HepG2 (cell line): ENCODE results near the gene BCCIP. TPM values are rescaled to one million over a fixed set of nuclear protein-coding genes. Genes with fewer than 3 reads are reported as not detected.

Experiments used
- FIP1L1 ChIP-seq: fragments of 200-400 bp; formaldehyde crosslinking; IDR thresholded peaks from 2 replicates; pipeline ENCODE4 v1.6.1; 2018; ENCODE audit warnings: low read depth, mild to moderate bottlenecking, low read length, moderate library complexity, borderline replicate concordance; ENCODE audit not compliant: insufficient read depth
- FOXK1 ChIP-seq: sonication (generic); formaldehyde crosslinking; IDR thresholded peaks from 2 replicates; pipeline ENCODE4 v1.4.0; 2020; ENCODE audit warnings: low read depth, missing genetic modification reagents, borderline replicate concordance
- KIAA2018 ChIP-seq: sonication (generic); formaldehyde crosslinking; IDR thresholded peaks from 2 replicates; pipeline ENCODE4 v1.5.0; 2020; ENCODE audit warnings: mild to moderate bottlenecking, missing genetic modification reagents, borderline replicate concordance
- LBX2 ChIP-seq: sonication (generic); formaldehyde crosslinking; IDR thresholded peaks from 2 replicates; pipeline ENCODE4 v1.5.0; 2020; ENCODE audit warnings: missing genetic modification reagents, mild to moderate bottlenecking, borderline replicate concordance
- SIN3B ChIP-seq: fragments of 150-350 bp; IDR thresholded peaks from 2 replicates; pipeline ENCODE4 v1.6.1; 2014; ENCODE audit warnings: low read length
- SIX4 ChIP-seq: sonication (generic); formaldehyde crosslinking; IDR thresholded peaks from 2 replicates; pipeline ENCODE4 v1.4.0; 2020; ENCODE audit warnings: missing genetic modification reagents
- SMAD3 ChIP-seq: sonication (generic); formaldehyde crosslinking; IDR thresholded peaks from 2 replicates; pipeline ENCODE4 v1.4.0; 2020; ENCODE audit warnings: missing genetic modification reagents
- SMAD9 ChIP-seq: sonication (generic); formaldehyde crosslinking; IDR thresholded peaks from 2 replicates; pipeline ENCODE4 v1.5.1; 2020; ENCODE audit warnings: mild to moderate bottlenecking, missing genetic modification reagents
- ZFP36 ChIP-seq: fragments of 150-350 bp; IDR thresholded peaks from 2 replicates; pipeline ENCODE4 v1.6.1; 2018; ENCODE audit warnings: borderline replicate concordance, low read length, low read depth; ENCODE audit not compliant: partially characterized antibody
- ZNF317 ChIP-seq: sonication (generic); formaldehyde crosslinking; IDR thresholded peaks from 2 replicates; pipeline ENCODE4 v1.5.0; 2020; ENCODE audit warnings: mild to moderate bottlenecking, missing genetic modification reagents
- ZNF343 ChIP-seq: sonication (generic); formaldehyde crosslinking; IDR thresholded peaks from 2 replicates; pipeline ENCODE4 v1.4.0; 2020; ENCODE audit warnings: mild to moderate bottlenecking, missing genetic modification reagents
- ZNF574 ChIP-seq: sonication (generic); formaldehyde crosslinking; IDR thresholded peaks from 2 replicates; pipeline ENCODE4 v1.4.0; 2020; ENCODE audit warnings: missing genetic modification reagents
- ZNF670 ChIP-seq: sonication (generic); formaldehyde crosslinking; IDR thresholded peaks from 2 replicates; pipeline ENCODE4 v1.8.0; 2022; ENCODE audit warnings: mild to moderate bottlenecking, missing genetic modification reagents, borderline replicate concordance
- ZNF772 ChIP-seq: sonication (generic); formaldehyde crosslinking; IDR thresholded peaks from 2 replicates; pipeline ENCODE4 v1.5.0; 2020; ENCODE audit warnings: mild to moderate bottlenecking, missing genetic modification reagents
- ZNF816 ChIP-seq: sonication (generic); formaldehyde crosslinking; IDR thresholded peaks from 2 replicates; pipeline ENCODE4 v1.8.0; 2022; ENCODE audit warnings: missing genetic modification reagents, mild to moderate bottlenecking, borderline replicate concordance
- polyA plus RNA-seq, 8 experiments: library from polyadenylated mRNA; depleted of rRNA in 3 of 8; stranded (reverse) in 7 of 8; unstranded in 1 of 8; fragments of >200 nt; fragmentation: Illumina TruSeq in 4 of 8; extraction: Trizol in 4 of 8; gene quantifications; 2 replicates each; pipeline versions ENCODE4 v1.2.1 to v1.2.3, GENCODE V29; 2011 to 2016; ENCODE audit warnings: low read depth in 4 of 8, missing spikeins in 1 of 8, mixed read lengths in 1 of 8; ENCODE audit not compliant: insufficient read depth in 1 of 8
- total RNA-seq, 5 experiments: library from RNA; depleted of rRNA; stranded (reverse); fragments of >200 nt; fragmentation: Illumina TruSeq; extraction: Trizol; gene quantifications; 2 replicates each; pipeline ENCODE4 v1.2.3, GENCODE V29; 2016; ENCODE audit warnings: low read depth in 1 of 5

The BCCIP gene
- total and polyA plus RNA-seq, 2 of the 13 experiments (the other 11 are each of a cell fraction or from before 2014, with no cell fraction given), result 37.0 to 132 TPM

GRCh38 chr10:125792342-125793300 lies 30.7 kb upstream of the BCCIP start (continued):
- TF ChIP-seq ZNF574, result peak; percentile 81
- TF ChIP-seq ZFP36, result no peak
- no peak for TF ChIP-seq SIN3B
- no peak for TF ChIP-seq ZNF670
- peak; percentile 88; the same call in 1 of the 2 replicates for TF ChIP-seq FOXK1 (CRISPR knock-in tag)
- TF ChIP-seq ZNF317 (CRISPR knock-in tag), result 0 out of 2 replicates have a peak, but pooled peaks have one; percentile 39
- 0 out of 2 replicates have a peak, but pooled peaks have one; percentile 45 for TF ChIP-seq ZNF343
- TF ChIP-seq ZNF772 (CRISPR knock-in tag), result 0 out of 2 replicates have a peak, but pooled peaks have one; percentile 33
- TF ChIP-seq SMAD3 (CRISPR knock-in tag), result peak; percentile 87; the same call in 1 of the 2 replicates
- no peak for TF ChIP-seq KIAA2018 (CRISPR knock-in tag)
- TF ChIP-seq FIP1L1, result no peak
- TF ChIP-seq LBX2 (CRISPR knock-in tag), result no peak
- peak; percentile 65; the same call in 1 of the 2 replicates for TF ChIP-seq SIX4 (CRISPR knock-in tag)
- TF ChIP-seq ZNF816 (CRISPR knock-in tag), result no peak
- TF ChIP-seq SMAD9 (CRISPR knock-in tag), result no peak
